ENCODE measurements around the gene ABLIM2. TPM values are rescaled to one million over a fixed set of nuclear protein-coding genes. Genes with fewer than 3 reads are reported as not detected.

Gene ABLIM2
- polyA plus RNA-seq, 2 of the 4 experiments (the other 2 are of a cell fraction), result 0.21 to 0.40 TPM

DNA sequence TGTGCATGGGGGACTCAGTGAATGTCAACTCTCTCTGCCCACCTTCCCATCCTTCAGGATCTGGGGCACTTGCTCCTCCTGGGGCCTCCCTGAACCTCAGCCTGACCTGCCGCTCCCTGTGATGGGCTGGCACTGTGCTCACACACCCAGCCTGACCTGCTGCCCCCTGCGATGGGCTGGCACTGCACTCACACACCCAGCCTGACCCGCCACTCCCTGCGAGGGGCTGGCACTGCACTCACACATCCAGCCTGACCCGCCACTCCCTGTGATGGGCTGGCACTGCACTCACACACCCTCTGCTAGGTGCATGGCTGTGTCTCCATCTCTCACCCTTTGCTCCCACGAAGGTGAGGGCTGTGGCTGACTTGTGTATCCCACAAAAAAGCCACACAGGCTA is 103.4 kb downstream of the ABLIM2 start:
- H3K9me3 ChIP-seq, result peaks cover 11% of the 10 kb centered on the region
- H3K27ac ChIP-seq, result no peak overlapping the region
- TF ChIP-seq POLR2AphosphoS2 (conservative IDR thresholded peaks at IDR 0.05; ENCODE audit: low read length), result no peak
- no peak for TF ChIP-seq RAD21 (conservative IDR thresholded peaks at IDR 0.05 in 1 of 2, IDR thresholded peaks at IDR 0.05 in 1 of 2)
- TF ChIP-seq HEYL (CRISPR knock-in tag; IDR thresholded peaks at IDR 0.05), result no peak
- no peak for TF ChIP-seq FOSL2 (IDR thresholded peaks at IDR 0.05)
- TF ChIP-seq FOSL2 (CRISPR knock-in tag; IDR thresholded peaks at IDR 0.05), result no peak
- TF ChIP-seq HOXB13 (CRISPR knock-in tag; IDR thresholded peaks at IDR 0.05; ENCODE audit: low read depth), result no peak
- TF ChIP-seq PBX3 (IDR thresholded peaks at IDR 0.05), result no peak
- no peak for TF ChIP-seq CBX8 (IDR thresholded peaks at IDR 0.05)
- no peak for TF ChIP-seq MAZ (IDR thresholded peaks at IDR 0.05; ENCODE audit: borderline replicate concordance, low read depth, low read length)
- TF ChIP-seq HOXB5 (CRISPR knock-in tag; IDR thresholded peaks at IDR 0.05), result no peak
- TF ChIP-seq MAX (IDR thresholded peaks at IDR 0.05), result no peak
- TF ChIP-seq PHF8 (IDR thresholded peaks at IDR 0.05; ENCODE audit: borderline replicate concordance, low read depth), result no peak
- no peak for DNase-seq (ENCODE audit: low read depth in 1 of 2, low spot score in 1 of 2)
- no peak for FAIRE-seq
- H3K4me2 ChIP-seq, result no peak overlapping the region
- ChIA-PET CTCF (no interaction called here), POLR2A (no interaction called here)
- no peak overlapping the region for H3K4me3 ChIP-seq
- no peaks in the 10 kb centered on the region for H3K4me1 ChIP-seq
- WGBS (ENCODE audit: missing lambda C conversion rate), result 44% methylated on average over 3 of the region's 6 CpGs
- ATAC-seq, result no peak

GRCh38 chr4:8053688-8054449 is 104.7 kb downstream of the ABLIM2 start:
- peaks cover 11% of the 10 kb centered on the region for H3K9me3 ChIP-seq
- 50% methylated on average over 16 of the region's 18 CpGs for WGBS (ENCODE audit: missing lambda C conversion rate)
- CTCF ChIA-PET, result no interaction called here
- H3K27ac ChIP-seq, result no peak overlapping the region
- no peak overlapping the region for H3K4me3 ChIP-seq
- DNase-seq (ENCODE audit: low read depth in 1 of 2, low spot score in 1 of 2) (no peak), ATAC-seq (no peak), FAIRE-seq (no peak)
- H3K4me2 ChIP-seq, result no peak overlapping the region
- no peaks in the 10 kb centered on the region for H3K4me1 ChIP-seq
- no peak for TF ChIP-seq POLR2A (IDR thresholded peaks at IDR 0.05; ENCODE audit: low read length)
- TF ChIP-seq ZNF302 (CRISPR knock-in tag; IDR thresholded peaks at IDR 0.05), result no peak
- no peak for TF ChIP-seq CBX2 (IDR thresholded peaks at IDR 0.05; ENCODE audit: borderline replicate concordance, low read depth)
- no peak for TF ChIP-seq MAX (IDR thresholded peaks at IDR 0.05)
- TF ChIP-seq HEYL (CRISPR knock-in tag; IDR thresholded peaks at IDR 0.05), result no peak
- no peak for TF ChIP-seq KDM5A (IDR thresholded peaks at IDR 0.05)
- TF ChIP-seq EHMT2 (IDR thresholded peaks at IDR 0.05; ENCODE audit: low read depth), result no peak
- no peak for TF ChIP-seq HOXB5 (CRISPR knock-in tag; IDR thresholded peaks at IDR 0.05)
- TF ChIP-seq CHD2 (IDR thresholded peaks at IDR 0.05; ENCODE audit: low read length, partially characterized antibody), result no peak
- TF ChIP-seq SREBF2 (IDR thresholded peaks at IDR 0.05), result no peak
- no peak for TF ChIP-seq HOXB13 (CRISPR knock-in tag; IDR thresholded peaks at IDR 0.05; ENCODE audit: low read depth)
- TF ChIP-seq, protein P1, sequence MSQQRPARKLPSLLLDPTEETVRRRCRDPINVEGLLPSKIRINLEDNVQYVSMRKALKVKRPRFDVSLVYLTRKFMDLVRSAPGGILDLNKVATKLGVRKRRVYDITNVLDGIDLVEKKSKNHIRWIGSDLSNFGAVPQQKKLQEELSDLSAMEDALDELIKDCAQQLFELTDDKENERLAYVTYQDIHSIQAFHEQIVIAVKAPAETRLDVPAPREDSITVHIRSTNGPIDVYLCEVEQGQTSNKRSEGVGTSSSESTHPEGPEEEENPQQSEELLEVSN (IDR thresholded peaks at IDR 0.05; ENCODE audit: borderline replicate concordance, low read depth), result no peak
- no peak for TF ChIP-seq GATA3 (IDR thresholded peaks at IDR 0.05; ENCODE audit: borderline replicate concordance)
- no peak for TF ChIP-seq FOXS1 (CRISPR knock-in tag; IDR thresholded peaks at IDR 0.05)
- POLR2A ChIA-PET, result no interaction called here

- POLR2A ChIA-PET, result no interaction called here
- no peak for FAIRE-seq
- no peak for ATAC-seq
Measured at GRCh38 chr4:8052160-8052691, 106.4 kb downstream of the ABLIM2 start.

More at GRCh38 chr4:8052160-8052691, 106.4 kb downstream of the ABLIM2 start:
- no peak overlapping the region for H3K4me2 ChIP-seq
- TF ChIP-seq NPAS2 (CRISPR knock-in tag; IDR thresholded peaks at IDR 0.05; ENCODE audit: borderline replicate concordance) (no peak), HEYL (CRISPR knock-in tag; IDR thresholded peaks at IDR 0.05) (no peak), HMGXB4 (CRISPR knock-in tag; IDR thresholded peaks at IDR 0.05; ENCODE audit: borderline replicate concordance) (no peak), MYC (IDR thresholded peaks at IDR 0.05; ENCODE audit: borderline replicate concordance, low read length) (no peak), HOXA7 (CRISPR knock-in tag; IDR thresholded peaks at IDR 0.05) (no peak), FOSL2 (IDR thresholded peaks at IDR 0.05) (no peak), FOSL2 (CRISPR knock-in tag; IDR thresholded peaks at IDR 0.05) (no peak), HOXB5 (CRISPR knock-in tag; IDR thresholded peaks at IDR 0.05) (no peak), POLR2AphosphoS2 (conservative IDR thresholded peaks at IDR 0.05; ENCODE audit: low read length) (no peak), CBX2 (IDR thresholded peaks at IDR 0.05; ENCODE audit: borderline replicate concordance, low read depth) (no peak), FOSB (CRISPR knock-in tag; IDR thresholded peaks at IDR 0.05) (no peak), RNF2 (IDR thresholded peaks at IDR 0.05; ENCODE audit: borderline replicate concordance, low read depth) (no peak), SMC3 (IDR thresholded peaks at IDR 0.05) (no peak)
- TF ChIP-seq, protein P1 (IDR thresholded peaks at IDR 0.05; ENCODE audit: borderline replicate concordance, low read depth), result no peak
- no peaks in the 10 kb centered on the region for H3K4me1 ChIP-seq
- H3K27ac ChIP-seq, result no peak overlapping the region
- 69% methylated on average over 9 of the region's 9 CpGs for WGBS (ENCODE audit: missing lambda C conversion rate)
- H3K9me3 ChIP-seq, result peaks cover 11% of the 10 kb centered on the region
- no peak overlapping the region for H3K4me3 ChIP-seq
- CTCF ChIA-PET, result no interaction called here
- no peak for DNase-seq (ENCODE audit: low read depth in 1 of 2, low spot score in 1 of 2)
